K562 (cell line): ENCODE data around the gene GPNMB. TPM values are rescaled to one million over a fixed set of nuclear protein-coding genes. Genes with fewer than 3 reads are reported as not detected.

Experiments used
- BCOR ChIP-seq: fragments of 450-650 bp; IDR thresholded peaks from 2 replicates; pipeline ENCODE4 v1.6.1; 2016
- GABPA ChIP-seq: fragments of 200-800 bp; sonication (Bioruptor generic); conservative IDR thresholded peaks from 2 replicates; pipeline ENCODE4 v1.6.1; 2016; ENCODE audit warnings: low read depth, missing genetic modification characterization, missing compliant biosample characterization
- GATAD2B ChIP-seq: fragments of 450-650 bp; IDR thresholded peaks from 2 replicates; pipeline ENCODE4 v1.6.1; 2017; ENCODE audit warnings: mild to moderate bottlenecking, borderline replicate concordance
- HMGN3 ChIP-seq: IDR thresholded peaks from 2 replicates; pipeline ENCODE4 v1.6.1; 2011; ENCODE audit warnings: borderline replicate concordance, low read depth, mild to moderate bottlenecking, mixed read lengths, low read length; ENCODE audit not compliant: insufficient read length; ENCODE audit errors: extremely low read depth
- POLR2AphosphoS5 ChIP-seq: IDR thresholded peaks from 2 replicates; pipeline ENCODE4 v1.6.1; 2011; ENCODE audit warnings: mild to moderate bottlenecking, low read depth, low read length, moderate library complexity; ENCODE audit not compliant: control insufficient read depth, insufficient read depth
- SPI1 ChIP-seq: IDR thresholded peaks from 2 replicates; pipeline ENCODE4 v1.6.1; 2011; ENCODE audit warnings: low read depth, low read length, control low read depth, borderline replicate concordance
- TBL1XR1 ChIP-seq, 2 experiments: IDR thresholded peaks; 2 replicates each; pipeline ENCODE4 v1.6.1; 2012; ENCODE audit warnings: improper control_type of control experiment in 2 of 2, low read length in 2 of 2, mild to moderate bottlenecking in 1 of 2
- ZFP36 ChIP-seq: fragments of 150-350 bp; IDR thresholded peaks from 2 replicates; pipeline ENCODE4 v1.6.1; 2018; ENCODE audit warnings: low read length, low read depth; ENCODE audit not compliant: partially characterized antibody
- ZNF780A ChIP-seq: fragments of 250-450 bp; sonication (Bioruptor Pico); IDR thresholded peaks from 2 replicates; pipeline ENCODE4 v1.5.0; 2021; ENCODE audit warnings: mild to moderate bottlenecking
- polyA plus RNA-seq, 8 experiments: library from polyadenylated mRNA; depleted of rRNA in 4 of 8; stranded (reverse) in 5 of 8; unstranded in 3 of 8; fragments of >200 nt; fragmentation: Nextera tagmentation in 2 of 8; fragmentation: Illumina TruSeq in 1 of 8; extraction: Ambion mirVana in 2 of 8; extraction: Trizol in 1 of 8; gene quantifications; 2 replicates each; pipeline versions ENCODE4 v1.2.1 to v1.2.3, GENCODE V29; 2011 to 2014; ENCODE audit warnings: inconsistent platforms in 1 of 8, missing spikeins in 1 of 8
- total RNA-seq, 7 experiments: library from RNA; depleted of rRNA in 6 of 7; stranded (reverse); fragments of >200 nt in 6 of 7; fragmentation: Illumina TruSeq in 2 of 7; extraction: Trizol in 2 of 7; gene quantifications; 2 replicates each; pipeline versions ENCODE4 v1.2.1 to v1.2.3, GENCODE V29; 2011 to 2021; ENCODE audit warnings: low replicate concordance in 1 of 7
- TF ChIP-seq, protein P1 (sequence below): fragments of 450-650 bp; formaldehyde crosslinking; IDR thresholded peaks from 2 replicates; pipeline ENCODE4 v1.4.0; 2022; ENCODE audit warnings: missing genetic modification characterization
- TF ChIP-seq, protein P2 (sequence below): sonication (generic); formaldehyde crosslinking; IDR thresholded peaks from 2 replicates; pipeline ENCODE4 v1.8.0; 2023; ENCODE audit warnings: mild to moderate bottlenecking, missing genetic modification reagents
- TF ChIP-seq, protein P3 (sequence below): fragments of 250-450 bp; sonication (Bioruptor Pico); IDR thresholded peaks from 2 replicates; pipeline ENCODE4 v1.9.0; 2021; ENCODE audit warnings: mild to moderate bottlenecking
- TF ChIP-seq, protein P4 (sequence below): sonication (generic); formaldehyde crosslinking; IDR thresholded peaks from 2 replicates; pipeline ENCODE4 v1.4.0; 2020; ENCODE audit warnings: mild to moderate bottlenecking, missing genetic modification reagents
- TF ChIP-seq, protein P5 (sequence below): sonication (generic); formaldehyde crosslinking; IDR thresholded peaks from 2 replicates; pipeline ENCODE4 v1.8.1; 2022; ENCODE audit warnings: missing genetic modification reagents
- TF ChIP-seq, protein P6 (sequence below): fragments of 450-650 bp; IDR thresholded peaks from 2 replicates; pipeline ENCODE4 v1.7.0; 2016; ENCODE audit warnings: borderline replicate concordance
- TF ChIP-seq, protein P7 (sequence below): sonication (generic); formaldehyde crosslinking; IDR thresholded peaks from 2 replicates; pipeline ENCODE4 v1.9.0; 2022; ENCODE audit warnings: mild to moderate bottlenecking, missing genetic modification reagents
- TF ChIP-seq, protein P8 (sequence below), 2 experiments: fragments of 250-450 bp in 1 of 2; fragments of 450-650 bp in 1 of 2; sonication (Bioruptor Pico) in 1 of 2; IDR thresholded peaks; 2 replicates each; pipeline versions ENCODE4 v1.6.1 to v1.8.0; 2016 to 2021; ENCODE audit warnings: mild to moderate bottlenecking in 2 of 2, moderate library complexity in 2 of 2, missing compliant biosample characterization in 1 of 2, missing genetic modification characterization in 1 of 2

The GPNMB gene
- total and polyA plus RNA-seq, 9 of the 15 experiments (the other 6 are each of a cell fraction or from before 2014, with no cell fraction given) = 0.15 to 0.72 (median 0.33) TPM

DNA sequence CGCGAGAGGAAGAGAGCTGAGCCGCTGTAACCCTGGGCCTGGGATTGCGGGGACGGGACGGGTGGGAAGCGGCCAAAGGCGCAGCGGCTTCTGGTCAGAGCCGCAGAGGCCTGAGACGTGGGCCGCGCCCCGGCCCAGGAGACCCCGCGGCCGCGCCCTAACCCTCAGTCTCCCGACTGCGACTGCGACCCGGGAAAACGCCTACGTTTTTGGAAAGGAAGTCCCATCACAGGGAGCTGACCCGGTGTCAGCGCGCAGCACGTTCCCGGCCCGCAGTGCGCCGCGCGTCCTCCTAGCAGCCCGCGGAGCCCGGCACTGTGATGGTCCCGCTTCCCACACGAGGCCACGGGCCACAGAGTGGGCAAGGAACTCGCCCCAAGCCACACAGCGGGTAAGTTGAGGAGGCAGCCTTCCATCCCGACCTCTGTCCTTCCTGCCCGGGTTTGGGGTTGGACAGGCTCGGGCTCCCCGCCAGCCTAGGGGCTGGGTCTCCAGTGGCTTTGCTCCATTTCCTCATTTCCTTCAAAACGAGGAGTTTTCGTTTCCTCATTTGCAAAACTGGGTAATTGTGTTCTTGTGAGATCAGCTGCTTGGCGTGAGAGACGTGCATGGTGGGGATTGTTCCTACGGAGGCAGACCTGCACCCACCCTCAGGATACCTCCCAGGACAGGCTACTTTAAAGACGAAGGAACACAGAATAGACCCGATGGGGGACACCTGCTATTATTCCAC lies 1.2 kb downstream of the GPNMB start (continued):
- TF ChIP-seq, protein P1, sequence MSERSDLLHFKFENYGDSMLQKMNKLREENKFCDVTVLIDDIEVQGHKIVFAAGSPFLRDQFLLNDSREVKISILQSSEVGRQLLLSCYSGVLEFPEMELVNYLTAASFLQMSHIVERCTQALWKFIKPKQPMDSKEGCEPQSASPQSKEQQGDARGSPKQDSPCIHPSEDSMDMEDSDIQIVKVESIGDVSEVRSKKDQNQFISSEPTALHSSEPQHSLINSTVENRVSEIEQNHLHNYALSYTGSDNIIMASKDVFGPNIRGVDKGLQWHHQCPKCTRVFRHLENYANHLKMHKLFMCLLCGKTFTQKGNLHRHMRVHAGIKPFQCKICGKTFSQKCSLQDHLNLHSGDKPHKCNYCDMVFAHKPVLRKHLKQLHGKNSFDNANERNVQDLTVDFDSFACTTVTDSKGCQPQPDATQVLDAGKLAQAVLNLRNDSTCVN = no peak
- TF ChIP-seq HMGN3 (no peak), ZNF780A (CRISPR knock-in tag) (no peak), SPI1 (peak; percentile 48; the same call in 1 of the 2 replicates), TBL1XR1 (IDR thresholded peaks at IDR 0.05; ENCODE audit: low read length in 2 of 2) (no peak), ZFP36 (peak; percentile 14), POLR2AphosphoS5 (no peak), GABPA (no peak), BCOR (peak; percentile 11; the same call in 1 of the 2 replicates), GATAD2B (no peak)
- TF ChIP-seq, protein P2, sequence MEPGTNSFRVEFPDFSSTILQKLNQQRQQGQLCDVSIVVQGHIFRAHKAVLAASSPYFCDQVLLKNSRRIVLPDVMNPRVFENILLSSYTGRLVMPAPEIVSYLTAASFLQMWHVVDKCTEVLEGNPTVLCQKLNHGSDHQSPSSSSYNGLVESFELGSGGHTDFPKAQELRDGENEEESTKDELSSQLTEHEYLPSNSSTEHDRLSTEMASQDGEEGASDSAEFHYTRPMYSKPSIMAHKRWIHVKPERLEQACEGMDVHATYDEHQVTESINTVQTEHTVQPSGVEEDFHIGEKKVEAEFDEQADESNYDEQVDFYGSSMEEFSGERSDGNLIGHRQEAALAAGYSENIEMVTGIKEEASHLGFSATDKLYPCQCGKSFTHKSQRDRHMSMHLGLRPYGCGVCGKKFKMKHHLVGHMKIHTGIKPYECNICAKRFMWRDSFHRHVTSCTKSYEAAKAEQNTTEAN = no peak
- TF ChIP-seq, protein P3, sequence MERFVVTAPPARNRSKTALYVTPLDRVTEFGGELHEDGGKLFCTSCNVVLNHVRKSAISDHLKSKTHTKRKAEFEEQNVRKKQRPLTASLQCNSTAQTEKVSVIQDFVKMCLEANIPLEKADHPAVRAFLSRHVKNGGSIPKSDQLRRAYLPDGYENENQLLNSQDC (CRISPR knock-in tag) = no peak
- TF ChIP-seq, protein P4, sequence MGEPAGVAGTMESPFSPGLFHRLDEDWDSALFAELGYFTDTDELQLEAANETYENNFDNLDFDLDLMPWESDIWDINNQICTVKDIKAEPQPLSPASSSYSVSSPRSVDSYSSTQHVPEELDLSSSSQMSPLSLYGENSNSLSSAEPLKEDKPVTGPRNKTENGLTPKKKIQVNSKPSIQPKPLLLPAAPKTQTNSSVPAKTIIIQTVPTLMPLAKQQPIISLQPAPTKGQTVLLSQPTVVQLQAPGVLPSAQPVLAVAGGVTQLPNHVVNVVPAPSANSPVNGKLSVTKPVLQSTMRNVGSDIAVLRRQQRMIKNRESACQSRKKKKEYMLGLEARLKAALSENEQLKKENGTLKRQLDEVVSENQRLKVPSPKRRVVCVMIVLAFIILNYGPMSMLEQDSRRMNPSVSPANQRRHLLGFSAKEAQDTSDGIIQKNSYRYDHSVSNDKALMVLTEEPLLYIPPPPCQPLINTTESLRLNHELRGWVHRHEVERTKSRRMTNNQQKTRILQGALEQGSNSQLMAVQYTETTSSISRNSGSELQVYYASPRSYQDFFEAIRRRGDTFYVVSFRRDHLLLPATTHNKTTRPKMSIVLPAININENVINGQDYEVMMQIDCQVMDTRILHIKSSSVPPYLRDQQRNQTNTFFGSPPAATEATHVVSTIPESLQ (CRISPR knock-in tag) = no peak
- TF ChIP-seq, protein P5, sequence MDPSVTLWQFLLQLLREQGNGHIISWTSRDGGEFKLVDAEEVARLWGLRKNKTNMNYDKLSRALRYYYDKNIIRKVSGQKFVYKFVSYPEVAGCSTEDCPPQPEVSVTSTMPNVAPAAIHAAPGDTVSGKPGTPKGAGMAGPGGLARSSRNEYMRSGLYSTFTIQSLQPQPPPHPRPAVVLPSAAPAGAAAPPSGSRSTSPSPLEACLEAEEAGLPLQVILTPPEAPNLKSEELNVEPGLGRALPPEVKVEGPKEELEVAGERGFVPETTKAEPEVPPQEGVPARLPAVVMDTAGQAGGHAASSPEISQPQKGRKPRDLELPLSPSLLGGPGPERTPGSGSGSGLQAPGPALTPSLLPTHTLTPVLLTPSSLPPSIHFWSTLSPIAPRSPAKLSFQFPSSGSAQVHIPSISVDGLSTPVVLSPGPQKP (CRISPR knock-in tag) = no peak
- TF ChIP-seq, protein P6, sequence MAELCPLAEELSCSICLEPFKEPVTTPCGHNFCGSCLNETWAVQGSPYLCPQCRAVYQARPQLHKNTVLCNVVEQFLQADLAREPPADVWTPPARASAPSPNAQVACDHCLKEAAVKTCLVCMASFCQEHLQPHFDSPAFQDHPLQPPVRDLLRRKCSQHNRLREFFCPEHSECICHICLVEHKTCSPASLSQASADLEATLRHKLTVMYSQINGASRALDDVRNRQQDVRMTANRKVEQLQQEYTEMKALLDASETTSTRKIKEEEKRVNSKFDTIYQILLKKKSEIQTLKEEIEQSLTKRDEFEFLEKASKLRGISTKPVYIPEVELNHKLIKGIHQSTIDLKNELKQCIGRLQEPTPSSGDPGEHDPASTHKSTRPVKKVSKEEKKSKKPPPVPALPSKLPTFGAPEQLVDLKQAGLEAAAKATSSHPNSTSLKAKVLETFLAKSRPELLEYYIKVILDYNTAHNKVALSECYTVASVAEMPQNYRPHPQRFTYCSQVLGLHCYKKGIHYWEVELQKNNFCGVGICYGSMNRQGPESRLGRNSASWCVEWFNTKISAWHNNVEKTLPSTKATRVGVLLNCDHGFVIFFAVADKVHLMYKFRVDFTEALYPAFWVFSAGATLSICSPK = no peak
- TF ChIP-seq, protein P7, sequence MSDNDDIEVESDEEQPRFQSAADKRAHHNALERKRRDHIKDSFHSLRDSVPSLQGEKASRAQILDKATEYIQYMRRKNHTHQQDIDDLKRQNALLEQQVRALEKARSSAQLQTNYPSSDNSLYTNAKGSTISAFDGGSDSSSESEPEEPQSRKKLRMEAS (CRISPR knock-in tag) = no peak
- TF ChIP-seq, protein P8, sequence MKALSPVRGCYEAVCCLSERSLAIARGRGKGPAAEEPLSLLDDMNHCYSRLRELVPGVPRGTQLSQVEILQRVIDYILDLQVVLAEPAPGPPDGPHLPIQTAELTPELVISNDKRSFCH (CRISPR knock-in tag; IDR thresholded peaks at IDR 0.05) = no peak
- TF ChIP-seq, protein P8 (tag; IDR thresholded peaks at IDR 0.05) = no peak
